Esophagus muscularis mucosa (tissue), 4 donors: ENCODE data around the gene UBXN2A. TPM values are rescaled to one million over a fixed set of nuclear protein-coding genes. Genes with fewer than 3 reads are reported as not detected.
"Not testable (repeated sequence)": the region's sequence is repeated elsewhere in the genome, so short reads cannot be mapped to it uniquely, and the experiment has no call there.

ENCODE experiments used
- DNase-seq: peaks from one replicate; pipeline ENCODE4 v3.0.0-alpha.2; 2017; ENCODE audit errors: extremely low spot score
- H3K27ac ChIP-seq, 4 donors: fragments of 200-600 bp; sonication (generic); replicated peaks in 1 of 4; 1 replicate in 3 of 4; 2 replicates in 1 of 4; pipeline ENCODE4 v1.5.1; 2016 to 2019; ENCODE audit warnings: mild to moderate bottlenecking in 1 of 4
- H3K27me3 ChIP-seq, 4 donors: fragments of 200-600 bp; sonication (generic); one replicate each; pipeline versions ENCODE4 v1.5.1 to v1.6.0; 2016 to 2019
- H3K36me3 ChIP-seq, 4 donors: fragments of 200-600 bp; sonication (generic); one replicate each; pipeline ENCODE4 v1.5.1; 2016 to 2019
- H3K4me1 ChIP-seq, 4 donors: fragments of 200-600 bp; sonication (generic); one replicate each; pipeline ENCODE4 v1.5.1; 2016 to 2019
- H3K4me3 ChIP-seq, 4 donors: fragments of 200-600 bp; sonication (generic); 1 replicate in 2 of 4; 2 replicates in 2 of 4; pipeline ENCODE4 v1.5.1; 2016 to 2019; ENCODE audit warnings: mild to moderate bottlenecking in 4 of 4, moderate library complexity in 1 of 4
- H3K9me3 ChIP-seq, 4 donors: fragments of 200-600 bp; sonication (generic); 1 replicate in 3 of 4; 2 replicates in 1 of 4; pipeline ENCODE4 v1.5.1; 2016 to 2019
- CTCF ChIP-seq, 3 experiments: fragments of 200-600 bp in 2 of 3; fragments of 450-650 bp in 1 of 3; sonication (generic) in 2 of 3; IDR thresholded peaks; one replicate each; pipeline ENCODE4 v1.5.1; 2017 to 2019; ENCODE audit warnings: antibody characterized with exemption in 3 of 3, mild to moderate bottlenecking in 2 of 3, moderate library complexity in 1 of 3
- EP300 ChIP-seq: sonication (generic); formaldehyde crosslinking; IDR thresholded peaks from one replicate; pipeline ENCODE4 v1.6.1; 2017; ENCODE audit warnings: antibody characterized with exemption
- POLR2A ChIP-seq: fragments of 450-650 bp; IDR thresholded peaks from one replicate; pipeline ENCODE4 v1.6.1; 2017; ENCODE audit warnings: antibody characterized with exemption, moderate library complexity, mild to moderate bottlenecking, low read depth
- POLR2AphosphoS5 ChIP-seq, 2 donors: sonication (generic); formaldehyde crosslinking; IDR thresholded peaks; one replicate each; pipeline ENCODE4 v1.6.1; 2017; ENCODE audit warnings: antibody characterized with exemption in 2 of 2
- WGBS: methylation state at CpG from one replicate; pipeline ENCODE4 v1.1.5; 2018; 5-methylcytosine and 5-hydroxymethylcytosine counted together
- intact Hi-C: fragments of 100-400 bp; cut with DNase I; formaldehyde crosslinking; loops from one replicate; pipeline ENCODE4 v1.15.1; 2023
- total RNA-seq, 4 donors: library from RNA; depleted of rRNA; stranded (reverse); fragments of >200 nt; gene quantifications; one replicate each; pipeline versions ENCODE4 v1.1.0 to v1.2.1, GENCODE V29; 2016

The UBXN2A gene
- total RNA-seq, 4 donors from 2014 or later: 17.1 to 23.4 (median 20.3) TPM

- WGBS: 20% methylated on average over 2 of the region's 75 CpGs
- H3K4me3 ChIP-seq: peak within 1 kb of the TSS; percentile 49 to 57 (median 50)
- intact Hi-C loops: no loop called here
- no peak within 1 kb of the TSS for H3K27ac ChIP-seq
- H3K9me3 ChIP-seq: no peaks in the 10 kb centered on the region
- H3K4me1 ChIP-seq: peaks cover 9 to 19% (median 14%) of the 10 kb centered on the region in 4 donors
- TF ChIP-seq CTCF (IDR thresholded peaks at IDR 0.05) (no peak), POLR2A (no peak), POLR2AphosphoS5 (IDR thresholded peaks at IDR 0.05) (no peak), EP300 (no peak)
- H3K27me3 ChIP-seq: peaks cover 5 to 38% (median 18%) of the 10 kb centered on the region in 4 donors
- H3K36me3 ChIP-seq: no peaks in the 10 kb centered on the region
- DNase-seq: no peak
Measured at GRCh38 chr2:24009680-24010476, 69.6 kb downstream of the UBXN2A start, which contains the start of gene MFSD2B. Gene MFSD2B (plus strand): TSS chr2:24010085. CDS start chr2:24010097, 12 bp downstream.

GRCh38 chr2:24010477-24011249 is 70.4 kb downstream of the UBXN2A start:
- peaks cover 5 to 38% (median 18%) of the 10 kb centered on the region in 4 donors for H3K27me3 ChIP-seq
- no peak overlapping the region for H3K27ac ChIP-seq
- intact Hi-C loops: no loop called here
- H3K9me3 ChIP-seq: no peaks in the 10 kb centered on the region
- peaks cover 9 to 19% (median 14%) of the 10 kb centered on the region in 4 donors for H3K4me1 ChIP-seq
- TF ChIP-seq POLR2AphosphoS5 (IDR thresholded peaks at IDR 0.05) (no peak), EP300 (no peak), POLR2A (no peak)
- no peak for DNase-seq
- peak overlapping the region; percentile 49 to 57 (median 50) for H3K4me3 ChIP-seq
- no peaks in the 10 kb centered on the region for H3K36me3 ChIP-seq
- 82% methylated on average over 17 of the region's 37 CpGs for WGBS

GRCh38 chr2:24011250-24012104 is 71.2 kb downstream of the UBXN2A start:
- Histone ChIP-seq H3K9me3 (no peaks in the 10 kb centered on the region), H3K4me1 (peaks cover 9 to 19% (median 14%) of the 10 kb centered on the region in 4 donors), H3K36me3 (no peaks in the 10 kb centered on the region), H3K4me3 (no peak overlapping the region), H3K27me3 (peaks cover 5 to 38% (median 18%) of the 10 kb centered on the region in 4 donors), H3K27ac (no peak overlapping the region)
- WGBS: 85% methylated on average over 7 of the region's 7 CpGs
- TF ChIP-seq CTCF (IDR thresholded peaks at IDR 0.05) (no peak), EP300 (no peak), POLR2AphosphoS5 (IDR thresholded peaks at IDR 0.05) (no peak), POLR2A (no peak)
- intact Hi-C loops: no loop called here
- no peak for DNase-seq

- H3K36me3 ChIP-seq: no peaks in the 10 kb centered on the region
- DNase-seq: no peak
- intact Hi-C loops: no loop called here
- H3K4me1 ChIP-seq: peaks cover 9 to 19% (median 14%) of the 10 kb centered on the region in 4 donors
- H3K27ac ChIP-seq: no peak overlapping the region
- no peaks in the 10 kb centered on the region for H3K9me3 ChIP-seq
- 74% methylated on average over 9 of the region's 9 CpGs for WGBS
- H3K27me3 ChIP-seq: peaks cover 5 to 38% (median 18%) of the 10 kb centered on the region in 4 donors
- no peak overlapping the region for H3K4me3 ChIP-seq
- TF ChIP-seq POLR2A: no peak
- no peak for TF ChIP-seq CTCF (IDR thresholded peaks at IDR 0.05)
Measured at GRCh38 chr2:24012521-24013188, 72.4 kb downstream of the UBXN2A start.

- H3K36me3 ChIP-seq, H3K4me3 ChIP-seq, DNase-seq, intact Hi-C loops, H3K27ac ChIP-seq, H3K9me3 ChIP-seq: not testable (repeated sequence)
- peaks cover 2 to 27% (median 12%) of the 10 kb centered on the region in 4 donors for H3K27me3 ChIP-seq
- H3K4me1 ChIP-seq: peaks cover 4 to 12% (median 8%) of the 10 kb centered on the region in 4 donors
- WGBS: 91% methylated on average over 6 of the region's 6 CpGs
Measured at GRCh38 chr2:24014902-24015301, 74.6 kb downstream of the UBXN2A start.
